Measurements from ENCODE around the gene UPK2.

The UPK2 gene

GRCh38 chr11:118921929-118922744 lies 34.0 kb upstream of the UPK2 start:
- 45% methylated on average over 14 of the region's 20 CpGs for whole genome bisulfite sequencing
- Histone ChIP-seq H4K8ac (ENCODE audit: low read length) (peak overlapping the region; percentile 96), H2BK5ac (ENCODE audit: low read depth, low read length, poor library complexity, severe bottlenecking) (peak overlapping the region; percentile 73), H3K4me1 (ENCODE audit: control insufficient read depth, insufficient read depth, low read depth, low read length) (peaks cover 62% of the 10 kb centered on the region), H2BK120ac (ENCODE audit: low read depth, low read length) (peak overlapping the region; percentile 97), H2AFZ (ENCODE audit: low read depth, low read length) (no peak overlapping the region), H3K36me3 (ENCODE audit: control insufficient read depth in 1 of 2, insufficient read depth in 2 of 2, low read depth in 1 of 2, low read length in 2 of 2) (peaks cover 0 to 13% of the 10 kb centered on the region in 2 experiments), H3K4me2 (ENCODE audit: low read length, poor library complexity, severe bottlenecking) (peak overlapping the region; percentile 85), H3K79me1 (replicated peaks; ENCODE audit: low read length, poor library complexity, severe bottlenecking) (no peaks in the 10 kb centered on the region), H3K27me3 (ENCODE audit: control insufficient read depth in 1 of 2, insufficient read depth in 1 of 2, low read length in 2 of 2) (no peaks in the 10 kb centered on the region), H2BK15ac (ENCODE audit: low read depth, poor library complexity, severe bottlenecking) (peak overlapping the region; percentile 90), H3K23ac (ENCODE audit: low read length in 2 of 2) (peak overlapping the region in 1 of 2 experiments; percentile 68), H3K18ac (ENCODE audit: low read depth in 1 of 2, low read length in 2 of 2) (peak overlapping the region; percentile 88 to 97), H4K91ac (ENCODE audit: low read length) (peak overlapping the region; percentile 99), H2BK12ac (ENCODE audit: low read length in 2 of 2) (peak overlapping the region; percentile 93 to 98), H3K4me3 (ENCODE audit: insufficient read depth in 1 of 2, low read depth in 1 of 2, low read length in 2 of 2) (peak overlapping the region; percentile 78 to 97), H3K4ac (ENCODE audit: low read depth in 1 of 2, low read length in 2 of 2) (peak overlapping the region; percentile 82 to 86), H3K27ac (ENCODE audit: low read length, poor library complexity, severe bottlenecking) (peak overlapping the region; percentile 98), H2AK5ac (ENCODE audit: low read length, severe bottlenecking) (peak overlapping the region; percentile 55), H3K9ac (ENCODE audit: low read length) (peak overlapping the region; percentile 95), H3K9me3 (ENCODE audit: control insufficient read depth, low read length) (no peaks in the 10 kb centered on the region), H3K14ac (ENCODE audit: low read length in 2 of 2) (peak overlapping the region; percentile 39 to 95)
- DNase-seq = peak; percentile 83

GRCh38 chr11:118922745-118923627 lies 33.1 kb upstream of the UPK2 start:
- peaks cover 0 to 13% of the 10 kb centered on the region in 2 experiments for H3K36me3 ChIP-seq (ENCODE audit: control insufficient read depth in 1 of 2, insufficient read depth in 2 of 2, low read depth in 1 of 2, low read length in 2 of 2)
- peak overlapping the region in 1 of 2 experiments; percentile 93 for H2BK12ac ChIP-seq (ENCODE audit: low read length in 2 of 2)
- H4K91ac ChIP-seq (ENCODE audit: low read length) = peak overlapping the region; percentile 27
- H3K27ac ChIP-seq (ENCODE audit: low read length, poor library complexity, severe bottlenecking) = peak overlapping the region; percentile 70
- H3K4me2 ChIP-seq (ENCODE audit: low read length, poor library complexity, severe bottlenecking) = peak overlapping the region; percentile 85
- peak overlapping the region; percentile 83 for H4K8ac ChIP-seq (ENCODE audit: low read length)
- peak overlapping the region in 1 of 2 experiments; percentile 62 for H3K4ac ChIP-seq (ENCODE audit: low read depth in 1 of 2, low read length in 2 of 2)
- H3K4me1 ChIP-seq (ENCODE audit: control insufficient read depth, insufficient read depth, low read depth, low read length) = peaks cover 58% of the 10 kb centered on the region
- peak; percentile 14 for DNase-seq
- no peaks in the 10 kb centered on the region for H3K79me1 ChIP-seq (replicated peaks; ENCODE audit: low read length, poor library complexity, severe bottlenecking)
- 70% methylated on average over 9 of the region's 9 CpGs for WGBS
- peak overlapping the region; percentile 78 to 97 for H3K4me3 ChIP-seq (ENCODE audit: insufficient read depth in 1 of 2, low read depth in 1 of 2, low read length in 2 of 2)
- peak overlapping the region; percentile 52 for H2AK5ac ChIP-seq (ENCODE audit: low read length, severe bottlenecking)
- H2BK120ac ChIP-seq (ENCODE audit: low read depth, low read length) = no peak overlapping the region
- H3K14ac ChIP-seq (ENCODE audit: low read length in 2 of 2) = peak overlapping the region in 1 of 2 experiments; percentile 95
- H2BK5ac ChIP-seq (ENCODE audit: low read depth, low read length, poor library complexity, severe bottlenecking) = no peak overlapping the region
- H3K9me3 ChIP-seq (ENCODE audit: control insufficient read depth, low read length) = no peaks in the 10 kb centered on the region
- H2AFZ ChIP-seq (ENCODE audit: low read depth, low read length) = no peak overlapping the region
- H3K9ac ChIP-seq (ENCODE audit: low read length) = peak overlapping the region; percentile 95
- H3K23ac ChIP-seq (ENCODE audit: low read length in 2 of 2) = peak overlapping the region in 1 of 2 experiments; percentile 68
- peak overlapping the region; percentile 19 for H2BK15ac ChIP-seq (ENCODE audit: low read depth, poor library complexity, severe bottlenecking)
- peak overlapping the region; percentile 59 to 88 for H3K18ac ChIP-seq (ENCODE audit: low read depth in 1 of 2, low read length in 2 of 2)
- H3K27me3 ChIP-seq (ENCODE audit: control insufficient read depth in 1 of 2, insufficient read depth in 1 of 2, low read length in 2 of 2) = no peaks in the 10 kb centered on the region

GRCh38 chr11:118923721-118924587 lies 32.1 kb upstream of the UPK2 start:
- peak overlapping the region; percentile 85 for H3K4me2 ChIP-seq (ENCODE audit: low read length, poor library complexity, severe bottlenecking)
- no peak overlapping the region for H2AFZ ChIP-seq (ENCODE audit: low read depth, low read length)
- peaks cover 0 to 13% of the 10 kb centered on the region in 2 experiments for H3K36me3 ChIP-seq (ENCODE audit: control insufficient read depth in 1 of 2, insufficient read depth in 2 of 2, low read depth in 1 of 2, low read length in 2 of 2)
- H4K91ac ChIP-seq (ENCODE audit: low read length) = no peak overlapping the region
- peak overlapping the region; percentile 74 to 97 for H3K18ac ChIP-seq (ENCODE audit: low read depth in 1 of 2, low read length in 2 of 2)
- peaks cover 53% of the 10 kb centered on the region for H3K4me1 ChIP-seq (ENCODE audit: control insufficient read depth, insufficient read depth, low read depth, low read length)
- DNase-seq = no peak
- 10% methylated on average over 7 of the region's 7 CpGs for WGBS
- H3K23ac ChIP-seq (ENCODE audit: low read length in 2 of 2) = peak overlapping the region in 1 of 2 experiments; percentile 47
- H3K9me3 ChIP-seq (ENCODE audit: control insufficient read depth, low read length) = no peaks in the 10 kb centered on the region
- H3K79me1 ChIP-seq (replicated peaks; ENCODE audit: low read length, poor library complexity, severe bottlenecking) = no peaks in the 10 kb centered on the region
- H3K9ac ChIP-seq (ENCODE audit: low read length) = peak overlapping the region; percentile 95
- no peak overlapping the region for H4K8ac ChIP-seq (ENCODE audit: low read length)
- H3K27ac ChIP-seq (ENCODE audit: low read length, poor library complexity, severe bottlenecking) = peak overlapping the region; percentile 70
- peak overlapping the region; percentile 78 to 97 for H3K4me3 ChIP-seq (ENCODE audit: insufficient read depth in 1 of 2, low read depth in 1 of 2, low read length in 2 of 2)
- H3K27me3 ChIP-seq (ENCODE audit: control insufficient read depth in 1 of 2, insufficient read depth in 1 of 2, low read length in 2 of 2) = no peaks in the 10 kb centered on the region
- H2AK5ac ChIP-seq (ENCODE audit: low read length, severe bottlenecking) = peak overlapping the region; percentile 52
- peak overlapping the region in 1 of 2 experiments; percentile 46 for H2BK12ac ChIP-seq (ENCODE audit: low read length in 2 of 2)
- H3K14ac ChIP-seq (ENCODE audit: low read length in 2 of 2) = peak overlapping the region in 1 of 2 experiments; percentile 68
- H2BK15ac ChIP-seq (ENCODE audit: low read depth, poor library complexity, severe bottlenecking) = no peak overlapping the region
- peak overlapping the region; percentile 67 to 85 for H3K4ac ChIP-seq (ENCODE audit: low read depth in 1 of 2, low read length in 2 of 2)
- H2BK5ac ChIP-seq (ENCODE audit: low read depth, low read length, poor library complexity, severe bottlenecking) = no peak overlapping the region
- H2BK120ac ChIP-seq (ENCODE audit: low read depth, low read length) = no peak overlapping the region
